ENCODE data around the gene TEDC2.

DNA sequence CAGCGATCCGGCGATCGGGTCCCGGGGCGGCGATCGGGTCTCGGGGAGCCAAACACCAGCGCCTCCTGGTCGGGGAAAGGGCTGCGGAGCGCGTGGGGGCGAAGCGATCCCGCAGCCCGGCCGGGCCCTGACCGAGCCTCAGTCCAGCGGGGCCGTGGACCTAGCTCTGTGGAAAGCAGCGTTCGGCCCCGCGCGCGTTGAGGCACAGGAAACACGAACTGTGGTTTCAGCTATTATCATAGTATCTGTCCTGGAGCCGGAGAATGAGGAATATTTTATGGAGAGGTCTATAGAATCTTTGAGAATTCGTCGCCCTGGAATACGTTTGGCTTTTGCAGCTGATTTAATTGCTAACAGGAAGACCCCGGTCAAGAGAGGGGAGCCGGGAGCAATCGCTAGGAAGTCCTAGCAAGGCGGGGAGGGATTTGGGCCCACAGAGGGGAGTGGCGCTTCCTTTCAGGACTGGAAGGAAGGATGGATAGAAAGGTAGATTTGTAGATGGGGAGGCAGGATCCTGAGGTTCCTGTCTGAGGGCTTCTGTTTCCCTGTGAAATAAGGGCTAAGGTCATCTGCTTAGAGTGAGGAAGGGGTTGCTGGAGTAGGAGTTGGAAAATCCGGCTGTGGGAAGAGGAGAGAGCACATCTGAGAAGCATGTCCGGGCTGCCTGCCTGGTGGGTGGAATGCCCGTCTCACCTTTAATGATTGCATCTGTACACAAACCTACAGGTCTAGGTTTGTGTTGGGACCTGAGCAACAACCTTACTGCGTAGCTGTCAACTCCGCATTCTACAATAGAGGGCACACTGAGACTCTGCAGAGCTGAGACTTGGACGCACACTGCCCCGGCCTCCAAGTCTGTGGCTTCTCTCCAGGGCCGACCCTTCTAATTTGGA, 29.9 kb upstream of the TEDC2 start:
- TF ChIP-seq CTCF (conservative IDR thresholded peaks at IDR 0.05; ENCODE audit: low read depth, low read length) (peak; percentile 29; the same call in 1 of the 2 replicates), EZH2phosphoT487 (IDR thresholded peaks at IDR 0.05; ENCODE audit: borderline replicate concordance, low read length) (no peak)

All from PC-3 (cell line).